Ovary (tissue), 9 donors: ENCODE measurements around the gene TRAPPC2. TPM values are rescaled to one million over a fixed set of nuclear protein-coding genes. Genes with fewer than 3 reads are reported as not detected.

Experiments used
- DNase-seq, 5 donors: peaks; one replicate each; pipeline ENCODE4 v3.0.0-alpha.2; 2019 to 2020
- H3K27ac ChIP-seq, 2 donors: fragments of 200-600 bp; one replicate each; pipeline versions ENCODE4 v1.5.1 to v1.8.0; 2019 to 2022
- H3K27me3 ChIP-seq: fragments of 200-600 bp; one replicate; pipeline ENCODE4 v1.8.0; 2022
- H3K36me3 ChIP-seq: fragments of 200-600 bp; sonication (generic); one replicate; pipeline ENCODE4 v1.5.1; 2019
- H3K4me1 ChIP-seq: one replicate; pipeline ENCODE4 v1.8.1; 2013; ENCODE audit warnings: mild to moderate bottlenecking, moderate library complexity; ENCODE audit not compliant: insufficient read depth
- H3K4me3 ChIP-seq: fragments of 200-600 bp; sonication (generic); one replicate; pipeline ENCODE4 v1.5.1; 2017
- H3K9me3 ChIP-seq, 2 donors: fragments of 200-600 bp in 1 of 2; sonication (generic) in 1 of 2; one replicate each; pipeline versions ENCODE4 v1.5.1 to v1.8.1; 2013 to 2019; ENCODE audit warnings: mild to moderate bottlenecking in 1 of 2, moderate library complexity in 1 of 2
- EP300 ChIP-seq: sonication (generic); formaldehyde crosslinking; IDR thresholded peaks from one replicate; pipeline ENCODE4 v1.6.1; 2017; ENCODE audit warnings: antibody characterized with exemption
- POLR2A ChIP-seq: fragments of 450-650 bp; IDR thresholded peaks from one replicate; pipeline ENCODE4 v1.6.1; 2017; ENCODE audit warnings: antibody characterized with exemption, mild to moderate bottlenecking, moderate library complexity
- WGBS, 3 donors: extraction: QIAGEN DNeasy Blood & Tissue Kit in 1 of 3; methylation state at CpG; one replicate each; pipeline versions ENCODE4 v1.1.5 to v1.1.7; 2013 to 2017; 5-methylcytosine and 5-hydroxymethylcytosine counted together
- intact Hi-C, 4 donors: fragments of 100-400 bp; cut with DNase I; formaldehyde crosslinking; loops; one replicate each; pipeline versions ENCODE4 v1.11.0 to v1.15.1; 2022 to 2023
- polyA plus RNA-seq, 2 donors: library from polyadenylated mRNA; stranded (reverse); fragments of 200-250 nt in 1 of 2; fragments of 350-450 nt in 1 of 2; fragmentation: Illumina TruSeq in 1 of 2; extraction: RNeasy Lipid Tissue Mini Kit (QIAGEN cat#74804) in 1 of 2; gene quantifications; one replicate each; pipeline ENCODE4 v1.2.3, GENCODE V29; 2013 to 2014
- total RNA-seq, 7 donors: library from RNA; depleted of rRNA in 2 of 7; stranded (reverse); fragments of >200 nt in 2 of 7; fragmentation: NEBNext Ultra II Directional in 3 of 7; extraction: Animal tissue kit (Norgen Biotek cat#: 25700) in 3 of 7; gene quantifications; one replicate each; pipeline versions ENCODE4 v1.1.0 to v1.2.4, GENCODE V29; 2016 to 2023
- TF ChIP-seq, protein P1 (sequence below), 3 donors: fragments of 450-650 bp in 2 of 3; fragments of 200-600 bp in 1 of 3; IDR thresholded peaks; one replicate each; pipeline versions ENCODE4 v1.5.1 to v1.8.0; 2016 to 2022; ENCODE audit warnings: antibody characterized with exemption in 3 of 3, mild to moderate bottlenecking in 1 of 3
- donor health status: DM: no; HTN: no; CAD: no; lungs with moderate emphysema.
- donor health status: DM: no; HTN: no; CAD: no.
- donor health status: Bipolar disorder and iron deficiency.
- donor health status: DM: yes; HTN: yes; CAD: no.
- donor health status: DM: no; HTN: no; CAD: no.
- donor health status: DM: yes; HTN: yes; CAD: no.

The TRAPPC2 gene
- total and polyA plus RNA-seq, 9 donors: 10.7 to 26.5 (median 20.9) TPM

DNA sequence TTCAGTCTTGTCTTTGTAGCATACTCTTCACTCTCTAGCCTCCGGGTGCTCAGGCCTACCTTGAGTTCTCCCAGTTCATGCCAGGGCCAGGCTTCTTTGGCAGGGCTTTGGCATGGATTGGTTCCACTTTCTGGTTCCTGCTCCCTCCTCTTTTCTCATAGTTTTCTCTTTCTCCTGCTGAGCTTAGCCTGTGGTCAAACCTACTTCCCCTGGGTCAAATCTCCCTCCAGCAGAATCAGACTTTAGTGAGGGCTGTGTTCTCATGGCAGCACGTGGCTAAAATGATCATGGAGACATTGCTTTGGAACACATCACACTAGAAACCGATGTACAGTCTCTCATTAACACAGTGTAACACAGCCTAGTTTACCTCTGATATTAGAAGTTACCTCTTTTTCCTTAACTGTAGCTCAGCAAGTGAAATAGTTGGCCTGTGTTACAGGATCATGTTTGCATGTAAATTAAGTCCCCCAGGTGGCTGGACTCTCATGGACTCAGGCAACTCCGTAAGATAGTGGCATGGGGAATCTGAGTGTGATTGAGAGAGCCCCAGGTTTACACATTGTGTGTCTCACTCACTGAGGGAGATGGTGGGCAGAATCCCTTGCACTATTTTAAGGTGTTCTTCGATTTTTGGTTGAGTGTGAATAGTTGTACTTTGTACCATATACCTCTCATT is 32.2 kb downstream of the TRAPPC2 start:
- no peaks in the 10 kb centered on the region for H3K27me3 ChIP-seq
- no peak for DNase-seq
- TF ChIP-seq POLR2A (no peak), EP300 (no peak)
- TF ChIP-seq, protein P1, sequence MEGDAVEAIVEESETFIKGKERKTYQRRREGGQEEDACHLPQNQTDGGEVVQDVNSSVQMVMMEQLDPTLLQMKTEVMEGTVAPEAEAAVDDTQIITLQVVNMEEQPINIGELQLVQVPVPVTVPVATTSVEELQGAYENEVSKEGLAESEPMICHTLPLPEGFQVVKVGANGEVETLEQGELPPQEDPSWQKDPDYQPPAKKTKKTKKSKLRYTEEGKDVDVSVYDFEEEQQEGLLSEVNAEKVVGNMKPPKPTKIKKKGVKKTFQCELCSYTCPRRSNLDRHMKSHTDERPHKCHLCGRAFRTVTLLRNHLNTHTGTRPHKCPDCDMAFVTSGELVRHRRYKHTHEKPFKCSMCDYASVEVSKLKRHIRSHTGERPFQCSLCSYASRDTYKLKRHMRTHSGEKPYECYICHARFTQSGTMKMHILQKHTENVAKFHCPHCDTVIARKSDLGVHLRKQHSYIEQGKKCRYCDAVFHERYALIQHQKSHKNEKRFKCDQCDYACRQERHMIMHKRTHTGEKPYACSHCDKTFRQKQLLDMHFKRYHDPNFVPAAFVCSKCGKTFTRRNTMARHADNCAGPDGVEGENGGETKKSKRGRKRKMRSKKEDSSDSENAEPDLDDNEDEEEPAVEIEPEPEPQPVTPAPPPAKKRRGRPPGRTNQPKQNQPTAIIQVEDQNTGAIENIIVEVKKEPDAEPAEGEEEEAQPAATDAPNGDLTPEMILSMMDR (IDR thresholded peaks at IDR 0.05): no peak
- 83 to 94% (median 87%) methylated on average over 5 of the region's 5 CpGs for WGBS, 3 donors
- no peak overlapping the region for H3K4me3 ChIP-seq
- H3K27ac ChIP-seq: no peak overlapping the region
- H3K4me1 ChIP-seq: peaks cover 10% of the 10 kb centered on the region
- intact Hi-C loops: no loop called here
- H3K9me3 ChIP-seq: no peaks in the 10 kb centered on the region
- H3K36me3 ChIP-seq: no peaks in the 10 kb centered on the region

DNA sequence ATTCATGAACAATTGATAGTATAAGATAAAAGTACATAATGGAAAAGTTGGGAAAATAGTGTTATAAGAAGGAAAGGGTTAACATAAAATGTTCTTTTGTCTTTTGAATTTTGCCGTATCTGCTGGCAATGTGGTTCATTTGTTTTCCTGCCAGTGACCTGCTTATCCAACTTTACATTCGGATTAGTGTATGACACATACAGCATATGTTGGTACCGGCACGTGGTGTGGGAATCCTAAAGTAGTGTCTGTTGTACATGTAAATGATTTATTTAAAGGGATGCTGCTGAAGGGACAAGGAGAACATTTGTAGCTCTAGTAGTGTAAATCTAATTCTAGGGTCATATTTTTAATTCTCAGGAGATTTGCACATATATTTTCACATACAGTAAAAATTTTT is 34.0 kb downstream of the TRAPPC2 start:
- intact Hi-C loops: no loop called here
- H3K4me1 ChIP-seq: peaks cover 8% of the 10 kb centered on the region

DNA sequence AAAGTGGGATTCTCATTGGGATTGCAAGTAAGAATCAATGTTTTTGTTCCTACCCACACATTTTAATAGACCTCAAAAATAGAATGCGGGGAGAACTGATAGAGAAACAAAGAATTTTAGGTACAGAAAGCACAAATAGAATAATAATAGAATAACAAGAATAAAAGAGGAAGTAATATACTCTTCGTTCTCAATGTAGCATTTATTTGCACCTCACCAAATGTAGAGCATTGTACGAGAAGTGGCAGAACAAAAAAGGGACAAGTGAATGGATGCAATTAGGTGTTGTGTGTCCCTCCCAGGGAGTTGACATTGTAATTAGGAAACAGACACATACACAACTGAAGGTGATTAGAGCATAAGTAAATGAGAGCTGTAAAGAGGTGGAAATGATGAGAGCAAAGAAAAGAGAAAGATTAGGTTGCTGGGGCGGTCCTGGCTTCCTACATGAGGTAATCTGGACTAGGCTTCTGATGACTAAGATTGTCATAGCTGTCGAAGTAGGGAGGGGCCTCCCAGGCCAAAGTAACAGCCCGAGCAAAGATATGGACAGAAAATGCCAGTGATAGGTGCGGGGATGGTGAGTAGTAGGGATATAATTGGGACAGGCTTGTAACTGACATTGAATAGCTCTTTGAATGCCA is 35.1 kb downstream of the TRAPPC2 start:
- intact Hi-C loops: no loop called here
- 83 to 87% (median 85%) methylated on average over 7 of the region's 7 CpGs for WGBS, 3 donors
- H3K4me3 ChIP-seq: no peak overlapping the region
- H3K27ac ChIP-seq: no peak overlapping the region
- peaks cover 8% of the 10 kb centered on the region for H3K4me1 ChIP-seq
- DNase-seq: no peak
- no peaks in the 10 kb centered on the region for H3K9me3 ChIP-seq
- H3K27me3 ChIP-seq: no peaks in the 10 kb centered on the region
- no peak for TF ChIP-seq EP300
- TF ChIP-seq POLR2A: no peak
- TF ChIP-seq, protein P1 (IDR thresholded peaks at IDR 0.05): no peak
- no peaks in the 10 kb centered on the region for H3K36me3 ChIP-seq

More for the DNA sequence above, 34.0 kb downstream of the TRAPPC2 start:
- no peak for DNase-seq
- H3K36me3 ChIP-seq: no peaks in the 10 kb centered on the region
- H3K9me3 ChIP-seq: no peaks in the 10 kb centered on the region
- TF ChIP-seq, protein P1 (IDR thresholded peaks at IDR 0.05): no peak
- TF ChIP-seq EP300: no peak
- WGBS, 3 donors: 63 to 69% (median 69%) methylated on average over 4 of the region's 4 CpGs
- H3K27ac ChIP-seq: no peak overlapping the region
- H3K4me3 ChIP-seq: no peak overlapping the region
- H3K27me3 ChIP-seq: no peaks in the 10 kb centered on the region

- DNase-seq: no peak
- H3K4me3 ChIP-seq: no peak overlapping the region
- H3K36me3 ChIP-seq: no peaks in the 10 kb centered on the region
- no peak overlapping the region for H3K27ac ChIP-seq
- intact Hi-C loops: no loop called here
- TF ChIP-seq EP300: no peak
- no peak for TF ChIP-seq POLR2A
- TF ChIP-seq, protein P1 (IDR thresholded peaks at IDR 0.05): no peak
- 71 to 90% (median 83%) methylated on average over 1 of the region's 1 CpG for WGBS, 3 donors
- H3K9me3 ChIP-seq: no peaks in the 10 kb centered on the region
- peaks cover 11% of the 10 kb centered on the region for H3K4me1 ChIP-seq
- H3K27me3 ChIP-seq: no peaks in the 10 kb centered on the region
Observed at GRCh38 chrX:13698432-13698831, 36.0 kb downstream of the TRAPPC2 start.
